Cardiac fibroblast (primary cell): Measurements from ENCODE around the gene SALL2.

ENCODE experiments used
- DNase-seq, 2 donors: peaks; one replicate each; pipeline versions ENCODE4 v3.0.0 to v3.0.0-alpha.2; 2010; ENCODE audit warnings: low read depth in 2 of 2
- H3K4me3 ChIP-seq, 2 donors: replicated peaks in 1 of 2; 1 replicate in 1 of 2; 2 replicates in 1 of 2; pipeline ENCODE4 v1.5.1; 2011; ENCODE audit warnings: low read depth in 2 of 2, low read length in 2 of 2, mild to moderate bottlenecking in 2 of 2, moderate library complexity in 1 of 2
- TF ChIP-seq, protein P1 (sequence below): IDR thresholded peaks from one replicate; pipeline ENCODE4 v1.5.1; 2011; ENCODE audit warnings: low read depth, mild to moderate bottlenecking, low read length, inconsistent platforms

The SALL2 gene

DNA sequence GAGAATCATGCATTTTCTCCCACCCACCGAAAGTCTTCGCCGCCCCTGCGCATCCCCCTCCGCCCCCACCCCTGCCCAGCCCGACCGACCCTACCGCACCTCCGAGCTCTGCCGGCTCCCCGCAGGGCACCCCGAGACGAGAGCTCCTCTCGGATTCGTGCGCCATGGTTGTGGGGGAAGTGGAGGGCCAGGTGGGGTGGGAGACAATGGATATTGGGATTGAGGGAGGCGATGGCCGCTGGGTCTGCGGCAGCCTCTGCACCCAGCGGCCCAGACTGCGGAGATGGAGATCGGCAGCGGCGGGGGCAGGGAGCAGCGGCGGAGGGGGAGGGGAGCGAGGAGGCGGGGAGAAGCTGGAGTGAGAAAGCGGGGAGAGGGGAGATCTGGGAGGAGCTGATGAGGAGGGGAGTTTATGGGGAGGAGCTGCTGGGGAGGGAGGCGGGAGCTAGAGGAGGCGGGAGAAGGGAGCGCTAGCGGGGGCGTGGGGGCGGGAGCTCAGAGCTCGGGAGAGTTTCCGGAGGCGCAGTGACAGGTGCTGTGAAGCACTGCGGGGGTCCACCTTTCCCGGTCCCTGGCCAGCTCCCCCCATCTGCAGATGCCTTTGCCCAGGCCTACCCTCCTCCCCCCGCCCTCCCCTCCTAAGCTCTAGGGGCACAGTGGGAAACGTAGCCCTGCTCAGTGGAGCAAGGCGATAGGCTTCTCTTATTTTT is at the start of gene SALL2:
SALL2 (minus strand) TSS at position 385 of the 710 bp plus-strand sequence; CDS start at position 166, 219 bp downstream.
- TF ChIP-seq, protein P1, sequence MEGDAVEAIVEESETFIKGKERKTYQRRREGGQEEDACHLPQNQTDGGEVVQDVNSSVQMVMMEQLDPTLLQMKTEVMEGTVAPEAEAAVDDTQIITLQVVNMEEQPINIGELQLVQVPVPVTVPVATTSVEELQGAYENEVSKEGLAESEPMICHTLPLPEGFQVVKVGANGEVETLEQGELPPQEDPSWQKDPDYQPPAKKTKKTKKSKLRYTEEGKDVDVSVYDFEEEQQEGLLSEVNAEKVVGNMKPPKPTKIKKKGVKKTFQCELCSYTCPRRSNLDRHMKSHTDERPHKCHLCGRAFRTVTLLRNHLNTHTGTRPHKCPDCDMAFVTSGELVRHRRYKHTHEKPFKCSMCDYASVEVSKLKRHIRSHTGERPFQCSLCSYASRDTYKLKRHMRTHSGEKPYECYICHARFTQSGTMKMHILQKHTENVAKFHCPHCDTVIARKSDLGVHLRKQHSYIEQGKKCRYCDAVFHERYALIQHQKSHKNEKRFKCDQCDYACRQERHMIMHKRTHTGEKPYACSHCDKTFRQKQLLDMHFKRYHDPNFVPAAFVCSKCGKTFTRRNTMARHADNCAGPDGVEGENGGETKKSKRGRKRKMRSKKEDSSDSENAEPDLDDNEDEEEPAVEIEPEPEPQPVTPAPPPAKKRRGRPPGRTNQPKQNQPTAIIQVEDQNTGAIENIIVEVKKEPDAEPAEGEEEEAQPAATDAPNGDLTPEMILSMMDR = no peak
- peak; percentile 9 to 74 for DNase-seq
- H3K4me3 ChIP-seq = peak within 1 kb of the TSS; percentile 59 to 73

DNA sequence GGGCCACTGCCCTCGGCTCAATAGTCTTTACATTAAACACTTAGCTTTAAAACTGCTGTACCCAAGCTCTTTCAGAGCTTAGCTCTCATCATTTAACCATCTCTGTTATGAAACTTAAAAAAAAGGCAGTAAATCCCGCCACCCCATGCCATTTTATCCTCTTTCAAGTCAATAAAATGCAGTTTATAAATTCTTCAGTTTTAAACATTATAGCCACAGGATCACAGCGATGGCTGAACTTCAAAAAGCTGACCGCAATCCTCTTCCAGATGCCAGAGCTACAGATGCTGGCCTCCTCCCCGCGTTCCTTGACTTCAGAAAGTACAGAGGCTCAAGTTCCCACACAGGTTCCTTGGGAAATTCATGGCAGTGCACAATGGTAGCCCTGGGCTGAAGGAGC is 49.5 kb upstream of the SALL2 start:
- TF ChIP-seq, protein P1 = no peak
- DNase-seq = no peak
- H3K4me3 ChIP-seq = no peak overlapping the region

DNA sequence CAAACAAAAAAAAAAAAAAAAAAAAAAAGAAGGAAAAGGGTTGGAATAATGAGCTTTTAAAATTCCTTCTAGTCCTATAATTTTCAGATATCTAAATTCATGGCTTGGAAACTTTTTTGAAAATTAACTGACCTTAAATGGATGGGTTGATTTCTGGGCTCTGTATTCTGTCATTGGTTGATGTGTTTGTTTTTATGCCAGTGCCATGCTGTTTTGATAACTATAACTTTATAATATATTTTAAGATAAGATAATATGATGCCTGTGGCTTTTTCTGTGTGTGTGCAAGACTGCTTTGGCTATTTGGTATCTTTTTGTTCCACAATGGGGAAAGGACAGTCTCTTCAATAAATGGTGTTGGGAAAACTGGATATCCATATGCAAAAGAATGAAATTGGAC is 46.5 kb upstream of the SALL2 start:
- DNase-seq = no peak
- TF ChIP-seq, protein P1 = no peak
- no peak overlapping the region for H3K4me3 ChIP-seq

DNA sequence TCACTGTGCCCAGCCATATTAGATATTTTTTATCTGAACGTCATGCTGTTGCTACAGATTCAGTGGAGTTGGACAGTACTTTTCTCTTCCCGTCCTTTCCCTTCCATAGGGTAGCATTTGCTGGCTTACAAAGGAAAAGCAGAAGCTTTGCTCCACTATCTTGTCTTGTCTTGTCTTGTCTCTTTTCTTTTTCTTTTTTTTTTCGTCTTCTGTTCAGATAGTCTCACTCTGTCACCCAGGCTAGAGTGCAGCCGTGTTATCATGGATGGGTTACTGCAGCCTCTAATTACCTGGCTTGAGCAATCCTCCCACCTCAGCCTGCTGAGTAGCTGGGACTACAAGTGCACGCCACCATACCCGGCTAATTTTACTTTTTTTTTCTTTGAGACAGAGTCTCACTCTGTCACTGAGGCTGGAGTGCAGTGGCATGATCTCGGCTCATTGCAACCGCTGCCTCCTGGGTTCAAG is 32.6 kb upstream of the SALL2 start:
- TF ChIP-seq, protein P1 = no peak
- no peak for DNase-seq
- H3K4me3 ChIP-seq = no peak overlapping the region

DNA sequence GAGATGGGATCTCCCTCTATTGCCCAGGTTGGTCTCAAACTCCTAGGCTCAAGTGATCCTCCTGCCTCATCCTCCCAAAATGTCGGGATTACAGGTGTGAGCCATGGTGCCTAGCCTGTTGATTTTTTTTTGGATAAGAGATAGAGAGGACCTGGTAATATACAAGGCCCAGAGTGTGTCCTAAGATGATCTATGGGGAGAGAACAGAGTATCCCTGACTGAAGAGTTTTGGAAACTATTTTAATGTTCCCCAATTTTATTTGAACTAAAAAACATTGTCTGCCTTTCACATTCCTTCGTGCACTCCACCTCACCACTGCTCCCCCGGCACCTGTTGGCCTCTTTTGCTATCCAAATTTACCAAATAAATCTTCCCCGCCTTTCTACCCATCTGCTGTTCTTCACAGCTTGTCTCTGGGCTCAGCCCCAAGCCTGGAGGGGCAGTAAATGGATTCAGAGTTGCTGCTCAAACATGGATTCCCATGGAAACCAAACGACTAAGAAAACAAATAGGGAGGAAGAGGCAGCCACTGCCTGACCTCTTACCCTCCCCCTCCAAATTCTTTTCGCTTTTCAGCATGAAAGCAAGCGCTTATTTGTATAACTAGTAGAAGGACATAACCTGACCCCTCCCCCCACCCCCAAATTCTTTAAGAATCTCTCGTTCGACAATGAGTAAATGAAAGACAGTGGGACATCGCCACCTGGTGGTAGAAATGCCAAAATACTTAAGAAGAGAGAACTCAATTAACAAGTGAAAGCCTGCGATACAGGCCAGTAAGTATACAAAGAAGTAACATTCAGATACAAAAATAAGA is 31.1 kb upstream of the SALL2 start:
- peak overlapping the region; percentile 1 to 25 for H3K4me3 ChIP-seq
- TF ChIP-seq, protein P1 = peak; percentile 58

DNA sequence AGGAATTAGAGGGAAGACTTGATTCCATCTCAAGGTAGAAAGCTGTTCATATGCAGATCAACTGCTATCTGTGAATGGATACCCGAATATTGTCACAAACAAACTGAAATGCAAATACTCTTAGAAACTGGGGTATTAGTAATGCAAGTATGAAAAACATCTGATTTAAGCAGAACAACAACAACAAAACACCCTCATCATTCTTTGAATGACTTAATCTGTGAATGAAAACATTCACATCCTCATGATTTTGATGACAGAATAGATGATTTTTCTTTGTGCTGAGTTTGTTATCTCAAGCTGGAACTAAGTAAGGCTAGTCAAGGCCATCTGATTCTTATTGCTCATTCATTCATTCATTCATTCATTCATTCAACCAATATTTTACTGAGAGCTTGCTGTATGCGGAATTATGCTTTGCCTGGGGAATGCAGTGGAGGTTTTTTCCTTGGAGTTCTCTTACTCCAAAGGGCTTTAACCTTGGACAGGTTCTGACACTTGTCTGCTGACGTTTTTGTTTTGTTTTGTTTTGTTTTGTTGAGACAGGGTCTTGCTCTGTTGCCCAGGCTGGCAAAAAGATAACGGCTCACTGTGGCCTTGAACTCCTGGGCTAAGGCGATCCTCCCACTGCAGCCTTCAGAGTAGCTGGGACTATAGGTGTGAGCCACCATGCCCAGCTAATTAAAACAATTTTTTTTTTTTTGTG is 30.4 kb upstream of the SALL2 start:
- TF ChIP-seq, protein P1 = no peak
- DNase-seq = no peak
- no peak overlapping the region for H3K4me3 ChIP-seq

More for the DNA sequence above, 31.1 kb upstream of the SALL2 start:
- DNase-seq = peak; percentile 92 to 93
